ENCODE data around the gene DKK3. TPM values are rescaled to one million over a fixed set of nuclear protein-coding genes. Genes with fewer than 3 reads are reported as not detected.

DKK3 gene
- total RNA-seq, 1 donor from 2014 or later = 36.3 TPM

GRCh38 chr11:11959601-11960000, 48.8 kb downstream of the DKK3 start:
- peaks cover 13% of the 10 kb centered on the region for H3K4me1 Mint-ChIP-seq (ENCODE audit: unreplicated experiment)
- no peak overlapping the region for H3K4me3 Mint-ChIP-seq
- DNase-seq (ENCODE audit: extremely low spot score, unreplicated experiment) = no peak
- no peak overlapping the region for H3K27ac Mint-ChIP-seq
- H3K36me3 Mint-ChIP-seq = peaks cover 21% of the 10 kb centered on the region
- no peaks in the 10 kb centered on the region for H3K9me3 Mint-ChIP-seq
- no peaks in the 10 kb centered on the region for H3K27me3 Mint-ChIP-seq
- TF ChIP-seq CTCF (conservative IDR thresholded peaks at IDR 0.05) = no peak

GRCh38 chr11:11958403-11959231, 49.8 kb downstream of the DKK3 start:
- Mint-ChIP-seq H3K36me3 (peaks cover 25% of the 10 kb centered on the region), H3K27ac (no peak overlapping the region), H3K27me3 (no peaks in the 10 kb centered on the region), H3K9me3 (no peaks in the 10 kb centered on the region), H3K4me3 (no peak overlapping the region), H3K4me1 (ENCODE audit: unreplicated experiment) (peaks cover 13% of the 10 kb centered on the region)
- TF ChIP-seq CTCF (conservative IDR thresholded peaks at IDR 0.05) = no peak
- no peak for DNase-seq (ENCODE audit: extremely low spot score, unreplicated experiment)

GRCh38 chr11:11956006-11956405, 52.4 kb downstream of the DKK3 start:
- Mint-ChIP-seq H3K9me3 (no peaks in the 10 kb centered on the region), H3K4me3 (no peak overlapping the region), H3K27me3 (no peaks in the 10 kb centered on the region), H3K27ac (no peak overlapping the region), H3K36me3 (peaks cover 33% of the 10 kb centered on the region), H3K4me1 (ENCODE audit: unreplicated experiment) (peaks cover 6% of the 10 kb centered on the region)
- no peak for DNase-seq (ENCODE audit: extremely low spot score, unreplicated experiment)
- no peak for TF ChIP-seq CTCF (conservative IDR thresholded peaks at IDR 0.05)

- Mint-ChIP-seq H3K36me3 (peaks cover 42% of the 10 kb centered on the region), H3K4me3 (no peak overlapping the region), H3K27me3 (no peaks in the 10 kb centered on the region), H3K4me1 (ENCODE audit: unreplicated experiment) (no peaks in the 10 kb centered on the region), H3K9me3 (no peaks in the 10 kb centered on the region), H3K27ac (no peak overlapping the region)
- no peak for DNase-seq (ENCODE audit: extremely low spot score, unreplicated experiment)
- no peak for TF ChIP-seq CTCF (conservative IDR thresholded peaks at IDR 0.05)
These were observed 56.4 kb downstream of the DKK3 start for GRCh38 chr11:11952036-11952435.

GRCh38 chr11:11949482-11949881, 58.9 kb downstream of the DKK3 start:
- no peak for DNase-seq (ENCODE audit: extremely low spot score, unreplicated experiment)
- peaks cover 3% of the 10 kb centered on the region for H3K4me1 Mint-ChIP-seq (ENCODE audit: unreplicated experiment)
- no peak overlapping the region for H3K4me3 Mint-ChIP-seq
- peaks cover 41% of the 10 kb centered on the region for H3K36me3 Mint-ChIP-seq
- H3K27me3 Mint-ChIP-seq = no peaks in the 10 kb centered on the region
- H3K27ac Mint-ChIP-seq = no peak overlapping the region
- no peak for TF ChIP-seq CTCF (conservative IDR thresholded peaks at IDR 0.05)
- no peaks in the 10 kb centered on the region for H3K9me3 Mint-ChIP-seq

Data from type B pancreatic cell (in vitro differentiated cells).